ENCODE measurements around the gene HOXC10.

- TF ChIP-seq TARDBP (IDR thresholded peaks at IDR 0.05) (no peak), ZNF384 (IDR thresholded peaks at IDR 0.05) (no peak), FOXM1 (IDR thresholded peaks at IDR 0.05; ENCODE audit: borderline replicate concordance) (no peak), SUZ12 (IDR thresholded peaks at IDR 0.05) (no peak), LEF1 (IDR thresholded peaks at IDR 0.05; ENCODE audit: borderline replicate concordance) (no peak), FOXK2 (IDR thresholded peaks at IDR 0.05) (no peak), HDGF (IDR thresholded peaks at IDR 0.05; ENCODE audit: borderline replicate concordance) (no peak), SP1 (IDR thresholded peaks at IDR 0.05) (no peak), BHLHE40 (IDR thresholded peaks at IDR 0.05; ENCODE audit: borderline replicate concordance) (no peak), CTBP1 (IDR thresholded peaks at IDR 0.05; ENCODE audit: borderline replicate concordance) (no peak), ELF4 (IDR thresholded peaks at IDR 0.05) (no peak), NFRKB (IDR thresholded peaks at IDR 0.05) (no peak), ARNT (IDR thresholded peaks at IDR 0.05) (no peak)
These were observed 43.2 kb upstream of the HOXC10 start for GRCh38 chr12:53941750-53942149.

All from HEK293T (cell line).